Naive thymus-derived CD8-positive, alpha-beta T cell (primary cell): ENCODE data around the gene PGBD5. TPM values are rescaled to one million over a fixed set of nuclear protein-coding genes. Genes with fewer than 3 reads are reported as not detected.

ENCODE experiments used
- ATAC-seq, 2 donors: fragments of 150-1000 bp; cut with Tn5 transposase in 1 of 2; sonication (Bioruptor Pico), chemical (Tn5 transposase) in 1 of 2; 1 replicate in 1 of 2; 2 replicates in 1 of 2; pipeline ENCODE4 v1.10.0; 2021; ENCODE audit warnings: mild to moderate bottlenecking in 2 of 2, moderate library complexity in 2 of 2
- POLR2A ChIA-PET: fragments of 350-600 bp; sonication (Branson Sonifier 250); formaldehyde crosslinking; loops from one replicate; lab custom pipeline; 2021; ENCODE audit warnings: antibody characterized with exemption; lab: Charles Lee
- DNase-seq, 10 donors: peaks; one replicate each; pipeline versions ENCODE4 v3.0.0 to v3.0.0-alpha.2; 2020 to 2022
- H3K27ac Mint-ChIP-seq, 10 donors: one replicate each; pipeline ENCODE4 v1.8.0; 2020 to 2022; ENCODE audit warnings: mild to moderate bottlenecking in 10 of 10, mixed read lengths in 10 of 10, moderate library complexity in 4 of 10, inconsistent platforms in 1 of 10
- H3K27me3 Mint-ChIP-seq, 5 donors: one replicate each; pipeline ENCODE4 v1.8.0; 2021 to 2022; ENCODE audit warnings: mixed read lengths in 5 of 5
- H3K36me3 Mint-ChIP-seq, 3 donors: one replicate each; pipeline ENCODE4 v1.8.0; 2020 to 2022; ENCODE audit warnings: mixed read lengths in 3 of 3, mild to moderate bottlenecking in 2 of 3, inconsistent platforms in 1 of 3
- H3K4me1 Mint-ChIP-seq, 4 donors: one replicate each; pipeline ENCODE4 v1.8.0; 2021 to 2022; ENCODE audit warnings: mixed read lengths in 4 of 4
- H3K4me3 Mint-ChIP-seq, 10 donors: one replicate each; pipeline ENCODE4 v1.8.0; 2020 to 2022; ENCODE audit warnings: mild to moderate bottlenecking in 10 of 10, mixed read lengths in 10 of 10, moderate library complexity in 6 of 10, inconsistent platforms in 1 of 10
- H3K9me3 Mint-ChIP-seq, 9 donors: one replicate each; pipeline ENCODE4 v1.8.0; 2020 to 2022; ENCODE audit warnings: mixed read lengths in 9 of 9, mild to moderate bottlenecking in 3 of 9, inconsistent platforms in 1 of 9, moderate library complexity in 1 of 9
- polyA plus RNA-seq, 3 donors: library from polyadenylated mRNA; unstranded; fragments of 300-500 nt; fragmentation: Illumina TruSeq; gene quantifications; one replicate each; pipeline ENCODE4 v1.2.3, GENCODE V29; 2021
- total RNA-seq, 8 experiments: library from RNA in 2 of 8; stranded (reverse) in 2 of 8; gene quantifications; one replicate each; pipeline ENCODE4 v1.2.3 and lab custom pipeline; 2021 to 2026

Gene PGBD5
- total and polyA plus RNA-seq, 5 experiments from 2014 or later = not detected

DNA sequence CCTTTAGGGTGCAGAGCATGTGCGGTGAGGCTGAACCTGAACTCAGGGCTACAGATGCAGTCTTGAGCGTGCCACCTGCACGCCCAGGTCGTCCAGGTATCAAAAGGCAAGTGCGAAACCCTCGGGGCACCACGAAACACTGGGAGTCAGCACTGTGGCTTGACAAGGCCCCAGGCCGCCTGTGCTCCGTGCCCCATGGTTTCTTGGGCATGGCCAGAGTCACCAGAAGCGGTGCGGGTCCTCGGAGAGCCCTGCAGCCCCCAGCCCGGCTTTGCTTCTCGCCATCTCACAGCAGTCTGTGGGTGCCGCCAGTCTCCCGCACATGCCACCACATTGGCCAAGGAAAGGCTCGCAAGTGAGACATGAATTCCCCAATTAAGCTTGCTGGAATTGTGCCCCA is 117.3 kb downstream of the PGBD5 start:
- Mint-ChIP-seq H3K27me3 (peaks cover 0 to 6% (median 2%) of the 10 kb centered on the region in 5 donors), H3K4me1 (peaks cover 2 to 7% (median 6%) of the 10 kb centered on the region in 4 donors), H3K27ac (no peak overlapping the region), H3K9me3 (no peaks in the 10 kb centered on the region), H3K36me3 (no peaks in the 10 kb centered on the region), H3K4me3 (no peak overlapping the region)
- DNase-seq (no peak), ATAC-seq (no peak)
- POLR2A ChIA-PET = no interaction called here

DNA sequence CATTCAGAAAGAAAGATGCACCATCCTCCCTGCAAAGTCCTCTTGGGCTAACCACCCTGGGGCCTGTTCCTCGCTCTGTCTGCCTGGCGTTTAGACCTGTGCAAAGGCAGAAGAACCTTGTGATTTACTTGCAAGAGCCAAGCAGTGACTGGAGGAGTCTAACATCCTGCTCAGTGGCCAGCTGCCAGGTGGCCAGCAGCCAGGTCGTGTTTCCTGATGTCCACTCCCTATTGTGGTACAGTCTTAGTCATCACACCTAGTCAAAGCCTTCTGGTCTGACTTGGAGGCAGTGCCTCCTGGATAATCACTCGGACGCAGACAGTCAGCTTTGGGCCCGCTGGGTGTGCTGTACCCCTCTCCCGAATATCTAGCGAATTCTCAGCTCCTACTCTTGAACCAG is 118.1 kb downstream of the PGBD5 start:
- POLR2A ChIA-PET = no interaction called here
- no peak overlapping the region for H3K4me3 Mint-ChIP-seq
- peaks cover 0 to 3% (median 2%) of the 10 kb centered on the region in 5 donors for H3K27me3 Mint-ChIP-seq
- no peak overlapping the region for H3K27ac Mint-ChIP-seq
- DNase-seq (no peak), ATAC-seq (no peak)
- no peaks in the 10 kb centered on the region for H3K9me3 Mint-ChIP-seq
- H3K4me1 Mint-ChIP-seq = peaks cover 2 to 9% (median 6%) of the 10 kb centered on the region in 4 donors
- no peaks in the 10 kb centered on the region for H3K36me3 Mint-ChIP-seq

DNA sequence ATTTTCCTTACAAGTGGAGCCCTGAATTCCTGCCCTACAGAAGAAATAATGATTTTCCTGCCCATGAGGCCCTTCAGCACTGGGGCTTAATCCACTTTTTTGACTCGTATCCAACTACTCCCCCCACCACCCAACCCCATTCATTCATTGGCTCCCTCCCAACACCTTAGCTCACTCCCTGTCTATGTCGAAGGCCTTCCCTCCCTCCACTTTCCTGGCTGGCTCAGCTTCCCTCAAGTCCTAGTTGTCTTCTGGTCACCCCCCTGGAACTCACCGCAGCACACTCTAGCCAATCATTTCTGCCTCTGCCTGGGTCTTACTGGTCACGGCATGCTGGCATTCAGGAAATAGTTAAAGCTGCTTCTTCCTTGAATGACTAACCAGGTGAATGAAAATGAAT is 118.9 kb downstream of the PGBD5 start:
- Mint-ChIP-seq H3K4me1 (peaks cover 2 to 11% (median 6%) of the 10 kb centered on the region in 4 donors), H3K4me3 (no peak overlapping the region), H3K36me3 (no peaks in the 10 kb centered on the region), H3K27me3 (peaks cover 0 to 3% (median 1%) of the 10 kb centered on the region in 5 donors), H3K9me3 (no peaks in the 10 kb centered on the region), H3K27ac (no peak overlapping the region)
- DNase-seq = no peak
- POLR2A ChIA-PET = no interaction called here
- ATAC-seq = no peak

DNA sequence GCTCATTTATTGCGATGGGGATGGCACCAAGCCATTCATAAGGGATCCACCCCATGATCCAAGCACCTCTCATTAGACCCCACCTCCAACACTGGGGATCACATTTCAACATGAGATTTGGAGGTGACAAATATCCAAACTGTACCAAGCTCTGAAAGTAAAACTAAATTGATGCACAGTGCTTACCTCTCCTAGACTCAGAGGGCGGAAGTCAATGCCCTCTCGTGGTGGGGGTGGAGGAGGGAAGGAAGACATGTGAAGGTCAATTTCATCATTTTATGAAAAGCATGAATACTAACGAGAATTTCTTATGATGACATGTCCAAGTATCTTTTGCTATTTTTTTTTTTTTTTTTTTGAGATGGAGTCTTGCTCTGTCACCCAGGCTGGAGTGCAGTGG is 120.0 kb downstream of the PGBD5 start:
- Mint-ChIP-seq H3K27me3 (peaks cover 0 to 2% (median 0%) of the 10 kb centered on the region in 5 donors), H3K9me3 (no peaks in the 10 kb centered on the region), H3K27ac (peak overlapping the region in 1 of 10 donors; percentile 29), H3K4me1 (peaks cover 2 to 11% (median 6%) of the 10 kb centered on the region in 4 donors), H3K4me3 (no peak overlapping the region), H3K36me3 (no peaks in the 10 kb centered on the region)
- ATAC-seq = no peak
- DNase-seq = no peak
- POLR2A ChIA-PET = interaction anchor here (0.7 kb wide), 1 partner anchor 27 kb away, joined by 4 read pairs; no protein-coding TSS in a partner anchor

DNA sequence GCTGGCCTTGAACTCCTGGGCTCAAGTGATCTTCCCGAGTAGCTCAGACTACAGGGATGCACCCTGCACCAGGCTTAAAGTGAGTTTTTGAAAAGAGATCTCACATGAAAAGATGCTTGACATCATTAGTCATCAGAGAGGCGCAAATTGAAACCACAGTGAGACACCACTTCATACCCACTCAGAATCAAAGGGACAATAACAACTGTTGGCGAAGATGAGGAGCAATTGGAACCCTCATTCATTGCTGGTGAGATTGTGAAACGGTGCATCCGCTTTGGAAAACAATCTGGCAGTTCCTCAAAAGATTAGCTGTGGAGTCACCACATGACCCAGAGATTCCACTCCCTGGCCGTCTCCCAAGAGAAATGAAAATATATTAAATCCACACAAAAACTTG is 122.3 kb downstream of the PGBD5 start:
- DNase-seq = no peak
- peak overlapping the region in 1 of 10 donors; percentile 8 for H3K27ac Mint-ChIP-seq
- no peak for ATAC-seq
- peaks cover 0 to 22% (median 2%) of the 10 kb centered on the region in 4 donors for H3K4me1 Mint-ChIP-seq
- POLR2A ChIA-PET = no interaction called here
- no peaks in the 10 kb centered on the region for H3K9me3 Mint-ChIP-seq
- no peaks in the 10 kb centered on the region for H3K36me3 Mint-ChIP-seq
- no peaks in the 10 kb centered on the region for H3K27me3 Mint-ChIP-seq
- no peak overlapping the region for H3K4me3 Mint-ChIP-seq

DNA sequence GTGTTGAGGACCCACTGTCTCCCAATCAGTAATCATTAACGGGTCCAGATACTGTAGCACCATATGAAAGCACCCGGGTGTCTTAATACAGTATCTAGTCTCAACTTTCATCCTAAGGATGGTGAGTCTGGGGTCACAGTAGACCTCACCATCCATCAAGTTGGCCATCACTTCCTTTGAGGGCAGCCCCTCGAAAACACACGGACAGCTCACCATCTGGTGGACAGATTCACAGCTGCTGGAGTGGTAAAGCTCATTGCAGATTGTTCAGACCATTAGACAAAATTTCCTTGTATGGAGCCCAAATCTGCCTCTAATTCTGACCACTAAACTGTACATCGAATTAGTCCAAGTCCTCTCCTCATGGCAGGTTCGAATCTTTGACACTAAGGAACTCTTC is 123.1 kb downstream of the PGBD5 start:
- H3K27ac Mint-ChIP-seq = no peak overlapping the region
- no peaks in the 10 kb centered on the region for H3K9me3 Mint-ChIP-seq
- peaks cover 0 to 22% (median 2%) of the 10 kb centered on the region in 4 donors for H3K4me1 Mint-ChIP-seq
- H3K27me3 Mint-ChIP-seq = no peaks in the 10 kb centered on the region
- H3K4me3 Mint-ChIP-seq = no peak overlapping the region
- ATAC-seq (no peak), DNase-seq (no peak)
- POLR2A ChIA-PET = no interaction called here
- H3K36me3 Mint-ChIP-seq = no peaks in the 10 kb centered on the region

DNA sequence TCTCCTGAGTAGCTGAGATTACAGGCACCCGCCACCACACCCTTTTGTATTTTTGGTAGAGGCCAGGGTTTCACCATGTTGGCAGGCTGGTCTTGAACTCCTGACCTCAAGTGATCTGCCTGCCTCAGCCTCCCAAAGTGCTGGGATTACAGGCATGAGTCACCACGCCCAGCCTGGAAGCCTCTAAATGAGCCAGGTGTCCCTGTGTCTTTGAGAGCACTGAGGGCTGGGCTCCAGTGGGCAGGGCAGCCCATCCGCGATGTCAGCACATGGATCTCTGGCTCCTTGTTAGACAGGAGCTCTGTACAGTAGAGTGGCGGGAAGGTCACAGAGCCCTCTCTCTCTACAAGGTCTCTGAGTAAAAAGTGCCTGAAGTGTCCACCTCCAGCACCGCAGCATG is 124.3 kb downstream of the PGBD5 start:
- POLR2A ChIA-PET = no interaction called here
- H3K9me3 Mint-ChIP-seq = no peaks in the 10 kb centered on the region
- DNase-seq = no peak
- peaks cover 0 to 2% (median 0%) of the 10 kb centered on the region in 3 donors for H3K36me3 Mint-ChIP-seq
- H3K4me1 Mint-ChIP-seq = peaks cover 0 to 20% (median 2%) of the 10 kb centered on the region in 4 donors
- no peak overlapping the region for H3K27ac Mint-ChIP-seq
- no peak for ATAC-seq
- no peak overlapping the region for H3K4me3 Mint-ChIP-seq
- H3K27me3 Mint-ChIP-seq = no peaks in the 10 kb centered on the region

DNA sequence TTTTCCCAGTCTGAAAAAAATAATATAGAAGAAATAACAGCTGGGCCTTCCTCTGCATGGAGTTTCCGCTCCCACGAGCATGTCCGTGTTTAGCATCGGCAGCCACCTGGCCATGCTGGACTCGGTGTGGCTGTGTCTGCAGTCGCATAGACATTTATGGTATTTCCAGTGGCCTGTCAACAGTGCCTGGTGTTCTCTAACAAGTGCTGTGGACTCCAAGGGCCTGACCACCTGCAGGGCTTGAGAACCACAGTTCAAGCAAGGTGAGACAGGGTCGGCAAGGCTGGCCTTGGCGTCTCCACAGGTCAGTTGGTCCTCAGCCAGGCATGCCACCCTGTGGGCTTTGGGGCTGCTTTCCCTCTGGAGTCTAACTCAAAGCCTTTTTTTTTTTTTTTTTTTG is 124.8 kb downstream of the PGBD5 start:
- peaks cover 0 to 2% (median 0%) of the 10 kb centered on the region in 3 donors for H3K36me3 Mint-ChIP-seq
- no peak overlapping the region for H3K4me3 Mint-ChIP-seq
- H3K4me1 Mint-ChIP-seq = peaks cover 0 to 20% (median 2%) of the 10 kb centered on the region in 4 donors
- POLR2A ChIA-PET = no interaction called here
- no peaks in the 10 kb centered on the region for H3K27me3 Mint-ChIP-seq
- no peak overlapping the region for H3K27ac Mint-ChIP-seq
- no peak for DNase-seq
- no peaks in the 10 kb centered on the region for H3K9me3 Mint-ChIP-seq
- no peak for ATAC-seq

DNA sequence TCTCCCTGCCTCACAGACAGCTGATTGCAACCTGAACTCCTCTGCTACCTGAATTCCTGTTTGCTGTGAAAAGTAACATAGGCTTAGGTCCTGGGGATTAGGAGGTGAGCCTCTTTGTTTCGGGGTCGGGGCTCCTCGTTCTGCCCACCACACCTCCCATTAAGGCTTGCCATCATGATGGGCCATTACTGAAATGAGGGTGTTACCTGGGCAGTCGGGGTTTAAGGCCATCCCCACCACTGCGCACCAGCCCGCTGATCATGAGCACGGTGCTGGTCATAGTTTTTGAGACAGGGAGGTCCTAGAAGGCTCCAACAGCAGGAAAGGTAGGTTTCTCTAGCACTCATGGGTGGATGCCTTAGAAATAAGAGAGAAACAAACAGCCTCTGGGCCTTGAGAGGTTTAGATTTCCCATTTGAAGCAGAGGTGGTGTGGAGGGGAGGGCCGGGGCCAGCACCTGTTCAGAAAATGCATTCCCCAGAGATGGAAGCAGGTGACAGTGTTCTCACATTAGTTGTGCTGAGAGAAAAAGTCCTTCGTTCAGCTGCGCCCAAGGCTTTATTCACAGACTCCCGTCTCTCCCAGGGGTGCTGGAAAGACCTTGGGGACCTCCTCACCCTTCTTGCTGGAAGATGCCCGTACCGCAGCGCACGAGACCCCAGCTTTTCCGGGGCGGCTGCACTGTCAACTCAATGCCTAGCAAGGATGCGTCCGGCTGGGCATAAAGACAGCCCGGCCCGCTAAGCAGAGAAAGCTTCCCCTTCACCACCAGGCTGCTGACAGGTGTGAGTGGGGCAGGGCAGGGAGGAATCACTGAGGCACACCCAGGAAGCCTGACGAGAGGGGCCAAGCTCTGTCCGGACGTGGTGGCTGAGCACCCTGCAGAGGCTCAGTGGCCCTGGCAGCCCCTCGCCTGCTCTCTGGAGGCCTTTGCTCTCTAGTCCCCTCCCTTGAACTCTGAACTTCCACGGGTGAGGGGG is 125.5 kb downstream of the PGBD5 start:
- Mint-ChIP-seq H3K4me3 (no peak overlapping the region), H3K9me3 (no peaks in the 10 kb centered on the region), H3K4me1 (peaks cover 0 to 17% (median 0%) of the 10 kb centered on the region in 4 donors), H3K36me3 (peaks cover 0 to 2% (median 0%) of the 10 kb centered on the region in 3 donors), H3K27me3 (no peaks in the 10 kb centered on the region), H3K27ac (no peak overlapping the region)
- no peak for DNase-seq
- ATAC-seq = no peak
- POLR2A ChIA-PET = no interaction called here

DNA sequence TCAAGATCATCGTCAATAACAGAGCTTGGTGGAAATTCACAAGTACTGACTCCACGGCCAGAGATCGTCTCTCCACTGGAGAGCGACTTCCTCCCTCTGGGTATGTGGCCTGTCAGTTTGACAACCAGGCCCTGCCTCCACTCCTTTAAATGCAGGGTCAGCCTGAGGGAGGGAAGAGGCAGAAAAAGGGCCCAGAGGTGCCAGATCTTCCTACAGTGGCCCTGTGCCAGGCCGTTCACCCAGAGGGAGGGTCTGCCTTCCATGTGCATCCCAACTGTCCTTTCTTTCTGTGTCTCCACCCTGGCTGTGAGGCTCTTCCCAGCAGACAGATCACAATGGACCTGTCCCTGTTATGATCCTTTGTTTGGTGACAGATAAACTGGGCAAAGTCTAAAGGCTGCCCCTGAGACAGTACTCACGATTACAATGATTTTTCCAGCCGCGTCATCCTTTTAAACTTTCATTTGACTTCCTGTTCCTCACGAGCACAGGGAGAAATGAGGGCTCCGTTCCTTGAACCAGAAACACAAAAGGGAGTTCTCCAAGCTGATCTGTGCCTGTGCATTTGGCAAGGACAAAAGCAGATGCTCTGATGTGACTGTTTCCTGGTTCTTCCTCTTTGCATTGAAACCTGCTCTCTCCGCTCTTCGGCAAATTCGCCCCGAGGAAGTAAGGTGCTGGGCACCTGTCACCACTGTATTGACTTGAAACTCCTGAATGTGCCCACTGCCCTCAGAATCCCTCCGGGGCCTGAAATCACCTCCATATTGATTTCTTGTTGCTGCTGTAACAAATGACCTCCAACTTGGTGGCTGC is 126.7 kb downstream of the PGBD5 start:
- H3K4me3 Mint-ChIP-seq = peak overlapping the region in 1 of 10 donors; percentile 11
- H3K4me1 Mint-ChIP-seq = peaks cover 0 to 17% (median 0%) of the 10 kb centered on the region in 4 donors
- peaks cover 0 to 6% (median 0%) of the 10 kb centered on the region in 5 donors for H3K27me3 Mint-ChIP-seq
- ATAC-seq = no peak
- peak overlapping the region in 1 of 10 donors; percentile 7 for H3K27ac Mint-ChIP-seq
- no peaks in the 10 kb centered on the region for H3K9me3 Mint-ChIP-seq
- no peak for DNase-seq
- H3K36me3 Mint-ChIP-seq = peaks cover 0 to 2% (median 0%) of the 10 kb centered on the region in 3 donors
- POLR2A ChIA-PET = no interaction called here

DNA sequence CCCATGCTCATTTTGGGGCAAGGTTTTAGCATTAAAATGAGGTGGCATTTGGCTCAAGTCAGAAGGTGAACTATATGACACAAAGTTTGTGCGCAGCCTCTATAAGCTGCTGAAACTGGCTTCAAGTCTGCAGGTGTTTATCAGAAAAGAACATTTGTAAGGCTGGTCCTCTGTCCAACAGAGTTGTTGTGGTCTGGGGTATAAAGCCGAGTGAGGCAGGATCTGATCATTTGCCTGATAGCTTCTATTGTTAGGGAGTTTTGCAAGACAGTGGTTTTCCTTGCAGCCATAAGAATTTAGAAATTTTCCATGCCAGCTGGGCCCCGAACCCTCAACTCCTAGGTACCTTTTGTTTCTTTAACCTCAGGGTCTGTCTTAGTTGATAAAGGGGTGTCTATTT is 130.8 kb downstream of the PGBD5 start:
- POLR2A ChIA-PET = no interaction called here
- Mint-ChIP-seq H3K27me3 (peaks cover 0 to 11% (median 7%) of the 10 kb centered on the region in 5 donors), H3K4me1 (peaks cover 13 to 31% (median 17%) of the 10 kb centered on the region in 4 donors), H3K36me3 (peaks cover 0 to 2% (median 0%) of the 10 kb centered on the region in 3 donors), H3K27ac (no peak overlapping the region), H3K9me3 (no peaks in the 10 kb centered on the region), H3K4me3 (no peak overlapping the region)
- DNase-seq = no peak
- no peak for ATAC-seq

DNA sequence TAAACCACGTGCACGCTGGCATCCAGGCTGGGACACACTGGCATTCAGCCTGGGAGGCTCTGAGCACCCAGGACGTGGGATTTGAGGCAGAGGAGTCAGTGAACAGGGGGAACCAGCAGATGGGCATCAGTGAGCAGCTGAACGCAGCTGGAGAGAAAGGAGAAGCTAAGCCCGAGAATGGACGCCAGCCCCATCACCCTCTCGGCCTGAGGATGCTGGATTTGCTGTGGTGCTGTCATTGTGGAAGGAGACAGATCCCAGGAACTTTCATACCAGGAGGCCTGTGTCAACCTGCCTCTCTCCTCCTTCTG is 132.8 kb downstream of the PGBD5 start:
- H3K4me1 Mint-ChIP-seq = peaks cover 13 to 28% (median 17%) of the 10 kb centered on the region in 4 donors
- no peak overlapping the region for H3K27ac Mint-ChIP-seq
- ATAC-seq (no peak), DNase-seq (no peak)
- POLR2A ChIA-PET = no interaction called here
- peaks cover 0 to 14% (median 8%) of the 10 kb centered on the region in 5 donors for H3K27me3 Mint-ChIP-seq
- peak overlapping the region in 1 of 10 donors; percentile 21 for H3K4me3 Mint-ChIP-seq
- peaks cover 0 to 2% (median 0%) of the 10 kb centered on the region in 3 donors for H3K36me3 Mint-ChIP-seq
- no peaks in the 10 kb centered on the region for H3K9me3 Mint-ChIP-seq
